Mucosa of stomach (tissue), 1 donor: ENCODE results near the gene POLR1A.
A peak's percentile ranks its signal among the peaks of the same experiment; 100 is the strongest.

Experiments used
- H3K27me3 ChIP-seq: one replicate; pipeline ENCODE4 v1.7.0; 2013; ENCODE audit warnings: mild to moderate bottlenecking, low read length; ENCODE audit not compliant: control insufficient read depth, insufficient read depth
- H3K36me3 ChIP-seq: one replicate; pipeline ENCODE4 v1.7.0; 2013; ENCODE audit warnings: low read length; ENCODE audit not compliant: control insufficient read depth, insufficient read depth
- H3K4me1 ChIP-seq: one replicate; pipeline ENCODE4 v1.7.0; 2013; ENCODE audit warnings: mild to moderate bottlenecking, low read length; ENCODE audit not compliant: control insufficient read depth, insufficient read depth
- H3K4me3 ChIP-seq: one replicate; pipeline ENCODE4 v1.7.0; 2013; ENCODE audit warnings: low read length
- H3K9ac ChIP-seq: one replicate; pipeline ENCODE4 v1.7.0; 2013; ENCODE audit warnings: mild to moderate bottlenecking, low read length, moderate library complexity
- H3K9me3 ChIP-seq: one replicate; pipeline ENCODE4 v1.7.0; 2013; ENCODE audit warnings: mild to moderate bottlenecking, low read length, moderate library complexity; ENCODE audit not compliant: control insufficient read depth
- donor health status: Pancreatic carcinoma.

Gene POLR1A

DNA sequence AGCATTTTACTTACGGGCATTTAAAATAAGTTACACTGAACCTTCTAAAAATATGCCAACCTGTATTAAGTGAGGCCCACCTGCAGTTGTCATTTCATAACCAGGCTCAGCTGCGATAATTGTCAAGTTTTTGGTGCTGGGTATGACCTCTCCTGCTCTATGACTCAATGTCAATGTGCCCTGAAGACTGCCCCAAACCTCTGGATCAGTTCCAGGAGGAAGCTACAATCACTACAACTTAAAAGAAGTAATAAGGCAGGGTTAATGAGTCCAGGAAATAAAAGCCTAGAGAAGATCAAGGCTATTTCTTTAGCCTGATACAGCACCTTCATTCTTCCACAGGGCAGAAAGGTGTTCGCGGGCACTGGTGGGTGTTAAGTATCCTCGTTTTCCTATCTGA, 22.9 kb downstream of the POLR1A start:
- Histone ChIP-seq H3K9me3 (no peaks in the 10 kb centered on the region), H3K4me1 (no peaks in the 10 kb centered on the region), H3K27me3 (no peaks in the 10 kb centered on the region), H3K36me3 (peaks cover 4% of the 10 kb centered on the region), H3K4me3 (no peak overlapping the region), H3K9ac (no peak overlapping the region)

DNA sequence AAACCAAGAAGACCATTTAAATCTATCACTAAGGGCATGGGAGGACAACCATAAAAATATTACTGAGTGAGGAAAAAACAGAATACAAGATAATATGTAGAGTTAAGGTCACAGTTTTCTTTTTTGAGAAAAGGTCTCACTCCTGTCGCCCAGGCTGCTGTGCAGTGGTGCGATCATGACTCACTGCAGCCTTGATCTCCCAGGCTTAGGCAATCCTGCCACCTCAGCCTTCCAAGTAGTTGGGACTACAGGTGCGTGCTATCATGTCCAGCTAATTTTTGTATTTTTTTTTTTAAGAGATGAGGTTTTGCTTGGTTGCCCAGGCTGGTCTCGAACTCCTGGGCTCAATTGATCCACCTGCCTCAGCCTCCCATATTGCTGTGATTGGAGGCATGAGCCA, 24.0 kb downstream of the POLR1A start:
- no peak overlapping the region for H3K4me3 ChIP-seq
- H3K4me1 ChIP-seq = no peaks in the 10 kb centered on the region
- peaks cover 4% of the 10 kb centered on the region for H3K36me3 ChIP-seq
- no peaks in the 10 kb centered on the region for H3K27me3 ChIP-seq
- no peaks in the 10 kb centered on the region for H3K9me3 ChIP-seq
- no peak overlapping the region for H3K9ac ChIP-seq

DNA sequence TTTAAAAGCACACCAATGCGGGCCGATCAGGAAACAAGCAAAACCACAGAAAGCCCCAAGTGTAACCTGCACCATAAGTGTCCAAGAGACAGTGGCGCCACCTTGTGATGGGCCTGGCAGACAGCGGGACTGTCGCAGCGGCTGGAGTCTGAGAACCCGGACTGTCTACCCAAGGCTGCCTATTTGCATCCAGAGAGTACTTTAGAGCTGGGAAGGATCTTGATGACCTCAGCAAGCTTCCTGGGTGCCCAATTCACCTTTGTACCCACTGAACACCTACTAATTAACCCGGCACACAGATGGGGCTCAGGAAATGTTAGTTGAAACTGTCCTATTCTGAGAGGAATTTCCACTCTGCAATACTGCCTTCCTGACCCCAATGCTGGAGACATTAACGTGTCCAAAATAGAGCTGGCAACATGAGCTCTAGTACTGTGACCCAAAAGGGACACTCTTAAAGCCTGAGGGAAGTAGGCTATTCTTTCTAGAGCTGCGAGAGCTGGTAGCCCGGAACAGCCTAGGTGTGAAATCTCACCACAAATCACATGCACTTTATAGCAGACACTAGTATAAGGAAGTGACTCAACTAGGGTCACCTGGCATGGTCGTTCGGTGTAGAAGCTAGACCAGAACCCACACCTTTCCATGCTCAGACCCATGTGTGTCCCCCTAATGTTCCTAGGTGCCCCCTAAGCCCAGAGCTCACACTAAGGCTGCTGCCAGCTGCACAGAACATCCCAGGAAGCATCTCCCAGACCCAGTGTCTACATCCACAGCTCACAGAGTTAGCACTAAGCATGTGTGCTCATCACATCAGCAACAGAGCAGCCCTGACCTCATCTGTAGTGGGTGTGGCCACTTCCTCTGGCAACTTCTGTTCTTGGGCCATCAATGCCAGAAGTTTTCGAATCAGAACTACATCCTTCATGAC, 25.4 kb downstream of the POLR1A start:
- Histone ChIP-seq H3K4me3 (no peak overlapping the region), H3K36me3 (no peaks in the 10 kb centered on the region), H3K9me3 (no peaks in the 10 kb centered on the region), H3K9ac (no peak overlapping the region), H3K4me1 (no peaks in the 10 kb centered on the region), H3K27me3 (no peaks in the 10 kb centered on the region)

DNA sequence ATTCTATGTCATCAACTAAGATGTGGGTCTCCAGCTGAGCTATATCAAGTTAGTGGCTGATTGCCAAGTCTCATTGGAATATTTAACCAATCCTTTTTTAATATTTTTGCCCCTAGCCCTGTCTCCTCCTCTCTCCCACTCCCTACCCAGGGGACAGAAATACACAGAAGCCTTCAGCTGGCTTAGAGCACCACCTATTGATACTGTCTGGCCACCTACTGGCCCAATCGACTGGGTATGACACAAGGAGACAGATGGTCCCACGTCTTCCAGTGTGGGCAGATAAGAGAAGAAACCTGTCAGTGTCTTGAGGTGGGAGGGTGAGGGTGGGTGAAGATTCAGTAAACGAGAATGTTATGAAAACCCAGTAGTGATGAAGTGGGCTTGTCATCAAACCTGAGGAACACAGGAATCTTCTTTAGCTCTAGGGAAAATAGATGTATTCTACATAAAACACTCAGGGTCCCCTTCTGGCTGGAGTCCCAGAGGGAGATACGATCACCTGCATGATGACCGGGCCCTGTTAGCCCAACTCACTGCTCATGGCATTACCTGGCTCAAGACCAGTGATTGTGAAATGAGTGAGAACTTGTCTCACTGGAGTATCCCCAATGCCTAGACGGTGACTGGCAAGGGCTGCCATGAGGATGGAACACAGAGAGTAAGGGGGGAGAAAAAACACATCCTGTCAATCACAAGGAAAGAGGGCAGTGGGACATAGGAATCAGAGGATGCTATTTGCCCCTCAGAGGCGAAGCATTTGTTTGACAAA, 26.7 kb downstream of the POLR1A start:
- H3K9ac ChIP-seq = no peak overlapping the region
- no peaks in the 10 kb centered on the region for H3K36me3 ChIP-seq
- H3K4me1 ChIP-seq = no peaks in the 10 kb centered on the region
- no peaks in the 10 kb centered on the region for H3K9me3 ChIP-seq
- no peak overlapping the region for H3K4me3 ChIP-seq
- H3K27me3 ChIP-seq = no peaks in the 10 kb centered on the region

DNA sequence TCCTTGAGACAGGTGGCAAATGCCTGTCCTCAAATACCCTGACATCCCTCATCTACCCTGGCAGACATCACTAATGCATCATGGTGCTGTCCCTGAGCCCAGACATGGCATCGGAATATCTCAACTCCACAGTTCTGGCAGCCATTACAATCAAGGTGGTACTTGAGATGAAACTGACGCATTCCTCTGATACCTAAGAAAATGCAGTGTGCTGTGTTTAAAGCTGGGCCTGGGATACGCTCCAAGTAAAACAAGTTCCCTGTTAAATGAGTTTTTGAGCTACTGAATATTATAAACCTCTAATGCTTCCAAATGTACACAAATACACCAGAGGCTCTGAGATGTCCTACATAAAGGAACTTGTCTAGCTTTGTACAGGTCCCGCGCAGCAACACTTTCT, 29.8 kb downstream of the POLR1A start:
- peaks cover 7% of the 10 kb centered on the region for H3K4me1 ChIP-seq
- no peak overlapping the region for H3K9ac ChIP-seq
- no peak overlapping the region for H3K4me3 ChIP-seq
- H3K27me3 ChIP-seq = no peaks in the 10 kb centered on the region
- no peaks in the 10 kb centered on the region for H3K9me3 ChIP-seq
- H3K36me3 ChIP-seq = no peaks in the 10 kb centered on the region

DNA sequence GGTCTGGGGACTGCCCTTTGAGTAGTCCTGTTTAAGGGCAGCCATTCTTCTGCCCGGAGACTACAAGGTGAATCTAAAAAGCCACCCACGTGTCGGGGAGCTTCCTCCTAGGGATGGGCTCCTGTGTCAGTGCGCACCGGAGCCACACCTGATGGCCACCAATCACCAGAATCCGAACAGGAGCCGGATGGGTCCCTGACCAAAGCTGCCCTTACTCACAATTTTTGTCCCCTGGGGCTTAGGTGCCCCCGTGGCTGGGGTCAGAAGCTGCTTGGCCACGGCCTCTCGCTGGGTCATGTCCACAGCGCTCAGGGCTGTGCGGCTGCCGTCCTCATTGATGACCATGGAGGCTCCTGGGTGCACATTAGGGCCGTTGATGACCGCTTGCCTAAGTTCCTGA, 30.9 kb downstream of the POLR1A start:
- H3K9me3 ChIP-seq = no peaks in the 10 kb centered on the region
- H3K9ac ChIP-seq = no peak overlapping the region
- H3K4me1 ChIP-seq = peaks cover 7% of the 10 kb centered on the region
- H3K27me3 ChIP-seq = no peaks in the 10 kb centered on the region
- peaks cover 2% of the 10 kb centered on the region for H3K36me3 ChIP-seq
- no peak overlapping the region for H3K4me3 ChIP-seq

DNA sequence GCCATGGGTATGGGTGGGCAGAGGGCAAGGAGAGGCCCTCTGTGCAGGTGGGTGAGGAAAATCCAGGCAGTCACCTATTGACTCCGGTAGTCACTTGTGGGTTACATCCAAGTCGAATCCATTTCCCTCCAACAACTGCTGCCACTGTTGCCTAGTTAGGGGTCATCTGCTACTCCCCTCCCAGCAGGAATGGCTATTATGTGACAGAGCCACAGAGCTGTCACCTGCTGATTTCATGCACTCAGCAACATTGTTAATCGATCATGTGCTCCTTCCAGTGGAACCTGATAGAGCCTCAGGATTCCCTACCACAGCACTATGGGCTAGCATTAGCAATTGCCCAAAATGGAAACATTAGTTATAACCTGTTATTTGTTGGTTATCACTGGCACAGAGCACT, 31.4 kb downstream of the POLR1A start:
- H3K36me3 ChIP-seq = peaks cover 5% of the 10 kb centered on the region

DNA sequence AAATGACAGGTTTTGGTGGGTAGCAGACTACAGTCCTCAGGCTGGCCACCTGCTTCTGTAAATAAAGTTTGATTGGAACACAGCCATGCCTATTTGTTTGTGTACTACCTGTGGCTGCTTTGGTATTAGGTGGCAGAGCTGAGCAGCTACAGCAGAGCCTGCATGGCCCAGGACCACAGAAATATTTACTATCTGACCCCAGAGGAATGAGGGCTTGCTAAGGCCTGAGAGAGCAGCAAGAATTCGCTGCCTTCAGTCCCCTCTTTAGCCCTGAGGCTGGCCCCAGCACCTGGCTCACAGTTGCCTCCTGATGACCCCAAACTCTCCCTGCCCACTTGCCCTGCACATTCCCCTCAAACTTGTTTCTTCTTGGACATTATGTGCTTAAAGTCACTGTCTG, 32.5 kb downstream of the POLR1A start:
- Histone ChIP-seq H3K27me3 (no peaks in the 10 kb centered on the region), H3K4me1 (peaks cover 7% of the 10 kb centered on the region), H3K36me3 (peaks cover 10% of the 10 kb centered on the region), H3K9me3 (no peaks in the 10 kb centered on the region), H3K4me3 (no peak overlapping the region), H3K9ac (no peak overlapping the region)

More for the DNA sequence above, 31.4 kb downstream of the POLR1A start:
- peaks cover 7% of the 10 kb centered on the region for H3K4me1 ChIP-seq
- H3K9ac ChIP-seq = no peak overlapping the region
- H3K4me3 ChIP-seq = no peak overlapping the region
- no peaks in the 10 kb centered on the region for H3K9me3 ChIP-seq
- H3K27me3 ChIP-seq = no peaks in the 10 kb centered on the region

DNA sequence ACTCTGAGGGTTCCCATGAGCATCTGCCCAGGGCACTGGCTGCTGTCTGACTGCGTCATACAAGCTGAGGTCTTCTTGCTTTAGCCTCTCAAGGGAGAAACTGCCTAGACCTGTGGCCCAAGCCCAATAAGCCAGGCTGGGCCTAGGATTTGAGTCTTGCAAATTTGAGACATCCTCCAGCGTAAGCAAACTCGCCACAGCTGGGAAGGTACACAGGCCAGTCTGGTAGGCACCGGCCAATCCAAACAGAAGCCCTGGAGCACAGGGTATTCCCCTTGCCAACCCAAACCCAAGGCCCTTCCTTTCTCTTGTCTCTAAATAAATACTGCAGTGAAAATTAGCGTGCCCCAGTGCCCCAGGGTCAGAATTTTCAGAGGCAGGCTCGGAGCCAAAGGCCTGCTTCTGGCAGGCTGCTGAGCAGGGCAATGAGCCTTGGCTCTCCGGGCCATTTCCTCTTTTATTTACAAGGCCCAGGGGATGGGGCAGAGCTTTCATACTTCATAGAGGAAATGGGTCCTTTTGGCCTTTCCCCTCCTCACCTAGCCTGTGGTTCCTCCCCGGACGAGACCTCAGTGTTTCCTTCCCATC, 33.3 kb downstream of the POLR1A start:
- Histone ChIP-seq H3K4me3 (no peak overlapping the region), H3K9me3 (no peaks in the 10 kb centered on the region), H3K9ac (peak overlapping the region; percentile 36), H3K4me1 (peaks cover 7% of the 10 kb centered on the region), H3K36me3 (peaks cover 10% of the 10 kb centered on the region), H3K27me3 (no peaks in the 10 kb centered on the region)

DNA sequence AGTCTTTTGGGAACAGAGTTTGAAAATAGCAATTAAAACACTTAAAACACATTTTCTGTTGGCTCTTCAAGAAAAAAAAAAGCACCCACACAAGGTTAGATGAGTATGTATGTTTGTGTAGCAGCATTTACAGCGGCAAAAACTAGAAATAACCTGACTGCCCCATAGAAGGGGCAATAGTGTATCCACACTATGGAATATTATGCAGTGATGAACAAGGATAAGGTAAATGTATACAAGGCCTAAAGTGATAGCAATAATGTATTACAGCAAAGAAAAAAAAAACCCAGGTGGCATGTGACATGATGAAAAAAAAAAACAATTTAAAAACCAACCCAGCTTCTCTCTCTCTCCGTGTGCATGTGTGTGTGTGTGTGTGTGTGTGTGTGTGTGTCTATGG, 34.8 kb downstream of the POLR1A start:
- Histone ChIP-seq H3K4me1 (peaks cover 7% of the 10 kb centered on the region), H3K27me3 (no peaks in the 10 kb centered on the region), H3K4me3 (no peak overlapping the region), H3K9ac (no peak overlapping the region), H3K36me3 (peaks cover 10% of the 10 kb centered on the region), H3K9me3 (no peaks in the 10 kb centered on the region)

DNA sequence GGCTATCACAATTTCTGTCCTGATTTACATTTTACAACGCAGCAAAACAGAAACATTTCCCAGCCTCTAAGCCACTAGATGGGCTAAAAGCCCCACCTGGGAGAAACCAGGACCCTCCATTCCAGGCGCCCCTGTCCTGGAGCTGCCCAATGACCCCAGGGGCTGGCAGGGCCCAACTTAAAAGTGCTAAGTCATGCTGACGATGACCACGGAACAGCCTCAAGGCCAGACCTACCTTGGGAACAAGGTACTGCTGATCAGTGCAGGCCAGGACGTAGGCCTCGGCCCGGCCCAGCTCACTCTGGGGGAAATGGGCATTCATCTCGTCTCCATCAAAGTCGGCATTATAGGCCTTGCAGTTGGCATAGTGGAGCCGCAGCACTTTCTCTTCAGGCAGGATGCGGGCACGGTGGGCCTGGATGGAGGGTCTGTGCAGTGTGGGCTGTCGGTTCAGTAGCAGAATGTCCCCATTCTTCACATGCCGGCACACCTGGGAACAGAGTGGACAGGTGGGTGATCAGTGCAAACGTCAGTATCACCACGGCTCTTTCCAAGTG, 35.8 kb downstream of the POLR1A start:
- Histone ChIP-seq H3K9ac (no peak overlapping the region), H3K9me3 (no peaks in the 10 kb centered on the region), H3K4me1 (peaks cover 7% of the 10 kb centered on the region), H3K27me3 (no peaks in the 10 kb centered on the region), H3K36me3 (peaks cover 10% of the 10 kb centered on the region), H3K4me3 (no peak overlapping the region)
